Measurements from ENCODE around the gene GJB5.

DNA sequence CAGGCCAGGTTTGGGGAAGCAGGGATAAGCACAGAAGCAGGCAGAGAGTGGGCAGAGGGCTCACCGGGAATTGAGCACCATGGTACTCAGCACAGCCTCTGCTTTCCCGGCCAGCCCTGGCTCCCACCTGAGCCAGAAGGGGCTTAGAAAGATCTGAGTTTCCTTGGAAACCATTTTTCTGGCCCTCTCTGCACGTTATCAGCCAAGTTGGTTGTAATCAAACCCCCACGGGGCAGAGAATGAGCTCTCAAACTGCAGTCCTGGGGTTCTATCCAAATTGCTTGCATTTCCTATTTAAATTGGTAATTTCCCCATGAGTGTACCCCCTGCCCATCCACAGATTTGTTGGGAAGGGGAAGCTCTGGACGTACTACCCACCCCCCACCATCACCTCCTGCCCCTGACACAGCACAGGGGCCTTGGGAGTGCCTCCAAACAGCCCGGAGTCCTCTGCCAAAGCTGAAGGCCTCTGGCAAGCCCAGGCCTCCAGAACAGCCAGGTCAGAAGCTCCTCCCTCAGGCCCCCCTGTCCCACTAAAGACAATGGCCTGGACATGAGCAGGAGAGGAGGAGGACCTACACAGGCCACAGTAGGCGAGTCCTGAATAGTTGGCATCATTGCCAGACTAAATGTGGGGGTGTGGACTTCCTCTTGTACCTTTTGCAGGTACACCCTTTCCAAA lies 42.7 kb upstream of the GJB5 start:
- TF ChIP-seq, protein P1, sequence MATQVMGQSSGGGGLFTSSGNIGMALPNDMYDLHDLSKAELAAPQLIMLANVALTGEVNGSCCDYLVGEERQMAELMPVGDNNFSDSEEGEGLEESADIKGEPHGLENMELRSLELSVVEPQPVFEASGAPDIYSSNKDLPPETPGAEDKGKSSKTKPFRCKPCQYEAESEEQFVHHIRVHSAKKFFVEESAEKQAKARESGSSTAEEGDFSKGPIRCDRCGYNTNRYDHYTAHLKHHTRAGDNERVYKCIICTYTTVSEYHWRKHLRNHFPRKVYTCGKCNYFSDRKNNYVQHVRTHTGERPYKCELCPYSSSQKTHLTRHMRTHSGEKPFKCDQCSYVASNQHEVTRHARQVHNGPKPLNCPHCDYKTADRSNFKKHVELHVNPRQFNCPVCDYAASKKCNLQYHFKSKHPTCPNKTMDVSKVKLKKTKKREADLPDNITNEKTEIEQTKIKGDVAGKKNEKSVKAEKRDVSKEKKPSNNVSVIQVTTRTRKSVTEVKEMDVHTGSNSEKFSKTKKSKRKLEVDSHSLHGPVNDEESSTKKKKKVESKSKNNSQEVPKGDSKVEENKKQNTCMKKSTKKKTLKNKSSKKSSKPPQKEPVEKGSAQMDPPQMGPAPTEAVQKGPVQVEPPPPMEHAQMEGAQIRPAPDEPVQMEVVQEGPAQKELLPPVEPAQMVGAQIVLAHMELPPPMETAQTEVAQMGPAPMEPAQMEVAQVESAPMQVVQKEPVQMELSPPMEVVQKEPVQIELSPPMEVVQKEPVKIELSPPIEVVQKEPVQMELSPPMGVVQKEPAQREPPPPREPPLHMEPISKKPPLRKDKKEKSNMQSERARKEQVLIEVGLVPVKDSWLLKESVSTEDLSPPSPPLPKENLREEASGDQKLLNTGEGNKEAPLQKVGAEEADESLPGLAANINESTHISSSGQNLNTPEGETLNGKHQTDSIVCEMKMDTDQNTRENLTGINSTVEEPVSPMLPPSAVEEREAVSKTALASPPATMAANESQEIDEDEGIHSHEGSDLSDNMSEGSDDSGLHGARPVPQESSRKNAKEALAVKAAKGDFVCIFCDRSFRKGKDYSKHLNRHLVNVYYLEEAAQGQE (IDR thresholded peaks at IDR 0.05; ENCODE audit: insufficient read depth in 1 of 2, low read depth in 2 of 2, low read length in 2 of 2): no peak
- no peak for TF ChIP-seq POLR2AphosphoS5 (IDR thresholded peaks at IDR 0.05; ENCODE audit: low read depth, low read length)
